ENCODE results near the gene DNMT3L. TPM values are rescaled to one million over a fixed set of nuclear protein-coding genes. Genes with fewer than 3 reads are reported as not detected.
"Not testable (repeated sequence)": the region's sequence is repeated elsewhere in the genome, so short reads cannot be mapped to it uniquely, and the experiment has no call there.

The DNMT3L gene
- total RNA-seq, 1 donor from 2014 or later: not detected

DNA sequence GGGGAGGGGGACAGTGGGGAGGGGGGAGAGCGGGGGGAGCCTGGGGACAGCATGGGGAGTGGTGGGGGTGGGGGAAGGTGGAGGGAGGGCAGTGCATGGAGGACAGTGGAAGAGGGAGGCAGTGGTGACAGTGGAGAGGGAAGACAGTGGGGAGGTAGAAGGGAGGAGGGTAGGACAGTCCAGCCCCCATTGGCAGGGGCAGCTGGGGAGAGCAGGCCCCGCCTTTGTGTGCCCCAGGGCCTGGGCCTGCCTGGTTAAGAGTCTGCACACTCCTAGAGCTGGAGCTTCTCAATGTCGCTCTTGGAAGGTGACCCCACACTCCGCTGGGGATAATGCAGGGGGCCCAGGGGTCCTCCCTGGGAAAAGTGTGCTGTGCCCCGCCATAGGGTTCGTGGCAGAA, 36.1 kb downstream of the DNMT3L start:
- not testable (repeated sequence) for H3K4me1 ChIP-seq (ENCODE audit: control insufficient read depth in 3 of 3, insufficient read depth in 3 of 3, low read length in 3 of 3); H3K9ac ChIP-seq (ENCODE audit: low read depth in 1 of 3, low read length in 3 of 3); H3K9me3 ChIP-seq (ENCODE audit: control insufficient read depth in 3 of 3, low read length in 3 of 3); H3K4me3 ChIP-seq (ENCODE audit: low read length in 3 of 3); H3K36me3 ChIP-seq (ENCODE audit: control insufficient read depth in 3 of 3, insufficient read depth in 3 of 3, low read length in 3 of 3); H3K27ac ChIP-seq (ENCODE audit: low read depth, low read length); H3K27me3 ChIP-seq (ENCODE audit: control insufficient read depth in 3 of 3, insufficient read depth in 3 of 3, low read length in 3 of 3)

DNA sequence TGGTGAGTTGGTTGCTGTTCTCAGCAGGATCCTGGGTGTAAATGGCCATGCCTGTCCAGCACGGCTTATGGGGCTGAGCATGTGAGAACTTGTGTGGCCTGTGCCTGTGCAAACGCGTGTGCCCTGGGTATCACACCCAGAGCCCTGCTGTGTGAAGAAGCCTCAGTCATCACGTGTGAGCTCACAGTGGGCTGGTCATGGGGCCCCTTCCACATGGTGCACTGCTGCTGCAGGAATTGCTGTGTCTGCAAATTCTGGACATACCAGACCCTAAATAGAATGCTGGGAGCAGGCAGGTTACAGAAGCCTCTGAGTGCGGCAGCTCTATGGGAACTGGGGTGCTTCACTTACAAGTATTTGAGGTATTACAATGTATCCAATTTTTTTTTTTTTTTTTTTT, 38.4 kb downstream of the DNMT3L start:
- not testable (repeated sequence) for H3K9me3 ChIP-seq (ENCODE audit: control insufficient read depth in 3 of 3, low read length in 3 of 3); H3K9ac ChIP-seq (ENCODE audit: low read depth in 1 of 3, low read length in 3 of 3); H3K27me3 ChIP-seq (ENCODE audit: control insufficient read depth in 3 of 3, insufficient read depth in 3 of 3, low read length in 3 of 3); H3K36me3 ChIP-seq (ENCODE audit: control insufficient read depth in 3 of 3, insufficient read depth in 3 of 3, low read length in 3 of 3); H3K4me1 ChIP-seq (ENCODE audit: control insufficient read depth in 3 of 3, insufficient read depth in 3 of 3, low read length in 3 of 3); H3K4me3 ChIP-seq (ENCODE audit: low read length in 3 of 3); H3K27ac ChIP-seq (ENCODE audit: low read depth, low read length)

DNA sequence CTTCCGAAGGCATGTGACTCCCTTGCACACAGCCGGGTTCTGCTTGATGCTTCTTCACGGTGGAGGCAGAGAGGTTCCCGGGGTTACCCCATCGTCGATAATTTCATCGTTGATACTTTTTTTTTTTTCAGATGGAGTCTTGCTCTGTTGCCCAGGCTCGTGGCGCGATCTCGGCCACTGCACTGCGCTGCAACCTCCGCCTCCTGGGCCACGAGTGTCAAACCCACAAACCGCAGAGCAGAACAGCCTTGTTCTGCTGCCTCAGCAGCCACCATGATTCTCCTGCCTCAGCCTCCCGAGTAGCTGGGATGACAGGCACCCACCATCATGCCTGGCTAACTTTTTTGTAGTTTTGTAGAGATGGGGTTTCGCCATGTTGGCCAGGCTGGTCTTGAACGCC, 41.0 kb downstream of the DNMT3L start:
- not testable (repeated sequence) for H3K36me3 ChIP-seq (ENCODE audit: control insufficient read depth in 3 of 3, insufficient read depth in 3 of 3, low read length in 3 of 3); H3K4me3 ChIP-seq (ENCODE audit: low read length in 3 of 3); H3K9me3 ChIP-seq (ENCODE audit: control insufficient read depth in 3 of 3, low read length in 3 of 3); H3K4me1 ChIP-seq (ENCODE audit: control insufficient read depth in 3 of 3, insufficient read depth in 3 of 3, low read length in 3 of 3); H3K9ac ChIP-seq (ENCODE audit: low read depth in 1 of 3, low read length in 3 of 3); H3K27ac ChIP-seq (ENCODE audit: low read depth, low read length); H3K27me3 ChIP-seq (ENCODE audit: control insufficient read depth in 3 of 3, insufficient read depth in 3 of 3, low read length in 3 of 3)

DNA sequence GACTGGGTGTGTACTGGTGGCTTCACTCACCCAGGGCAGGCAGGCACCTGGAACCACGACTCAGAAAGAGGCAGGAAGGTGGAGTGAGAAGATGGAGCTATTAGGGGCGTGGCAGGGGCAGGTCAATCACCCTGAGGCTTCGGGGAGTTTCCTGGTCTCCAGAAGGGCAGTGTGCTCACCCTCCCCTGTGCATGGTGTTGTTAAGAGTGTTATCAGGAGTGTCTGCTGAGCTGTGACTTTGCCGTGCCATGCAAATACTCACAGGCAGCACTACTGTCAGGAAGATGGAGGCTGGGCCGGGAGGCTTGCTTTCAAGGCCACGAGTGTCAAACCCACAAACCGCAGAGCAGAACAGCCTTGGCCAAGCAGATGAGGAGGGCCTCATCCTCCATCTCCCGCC, 43.2 kb downstream of the DNMT3L start:
- not testable (repeated sequence) for H3K27ac ChIP-seq (ENCODE audit: low read depth, low read length); H3K4me1 ChIP-seq (ENCODE audit: control insufficient read depth in 3 of 3, insufficient read depth in 3 of 3, low read length in 3 of 3); H3K4me3 ChIP-seq (ENCODE audit: low read length in 3 of 3); H3K27me3 ChIP-seq (ENCODE audit: control insufficient read depth in 3 of 3, insufficient read depth in 3 of 3, low read length in 3 of 3); H3K9me3 ChIP-seq (ENCODE audit: control insufficient read depth in 3 of 3, low read length in 3 of 3); H3K36me3 ChIP-seq (ENCODE audit: control insufficient read depth in 3 of 3, insufficient read depth in 3 of 3, low read length in 3 of 3); H3K9ac ChIP-seq (ENCODE audit: low read depth in 1 of 3, low read length in 3 of 3)

DNA sequence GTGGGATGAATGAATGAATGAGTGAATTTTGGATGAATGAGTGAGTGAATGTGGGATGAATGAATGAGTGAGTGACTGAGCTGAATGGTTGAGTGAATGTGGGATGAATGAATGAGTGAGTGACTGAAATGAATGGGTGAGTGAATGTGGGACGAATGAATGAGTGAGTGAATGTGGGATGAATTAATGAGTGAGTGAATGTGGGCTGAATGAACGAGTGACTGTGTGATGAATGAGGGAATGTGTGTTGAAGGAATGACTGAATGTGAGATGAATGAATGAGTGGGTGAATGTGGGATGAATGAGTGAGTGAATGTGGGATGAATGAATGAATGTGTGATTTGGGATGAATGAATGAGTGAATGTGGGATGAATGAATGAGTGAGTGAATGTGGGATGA, 49.7 kb downstream of the DNMT3L start:
- H3K4me1 ChIP-seq (ENCODE audit: control insufficient read depth in 3 of 3, insufficient read depth in 3 of 3, low read length in 3 of 3); H3K27me3 ChIP-seq (ENCODE audit: control insufficient read depth in 3 of 3, insufficient read depth in 3 of 3, low read length in 3 of 3); H3K4me3 ChIP-seq (ENCODE audit: low read length in 3 of 3); H3K9me3 ChIP-seq (ENCODE audit: control insufficient read depth in 3 of 3, low read length in 3 of 3); H3K9ac ChIP-seq (ENCODE audit: low read depth in 1 of 3, low read length in 3 of 3); H3K27ac ChIP-seq (ENCODE audit: low read depth, low read length); H3K36me3 ChIP-seq (ENCODE audit: control insufficient read depth in 3 of 3, insufficient read depth in 3 of 3, low read length in 3 of 3): not testable (repeated sequence)

DNA sequence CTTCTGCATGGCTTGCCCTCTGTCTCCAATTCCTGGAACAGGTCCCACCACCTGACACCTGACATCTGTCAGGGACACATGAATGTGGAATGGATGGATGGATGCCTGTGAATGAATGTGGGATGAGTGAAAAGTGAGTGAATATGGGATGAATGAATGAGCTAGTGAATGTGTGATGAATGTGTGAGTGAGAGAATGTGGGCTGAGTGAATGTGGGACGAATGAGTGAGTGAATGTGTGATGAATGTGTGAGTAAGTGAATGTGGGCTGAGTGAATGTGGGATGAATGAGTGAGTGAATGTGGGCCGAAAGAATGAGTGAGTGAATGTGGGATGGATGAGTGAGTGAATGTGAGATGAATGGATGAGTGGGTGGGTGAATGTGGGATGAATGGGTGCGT, 50.1 kb downstream of the DNMT3L start:
- H3K9me3 ChIP-seq (ENCODE audit: control insufficient read depth in 3 of 3, low read length in 3 of 3); H3K27me3 ChIP-seq (ENCODE audit: control insufficient read depth in 3 of 3, insufficient read depth in 3 of 3, low read length in 3 of 3); H3K4me1 ChIP-seq (ENCODE audit: control insufficient read depth in 3 of 3, insufficient read depth in 3 of 3, low read length in 3 of 3); H3K4me3 ChIP-seq (ENCODE audit: low read length in 3 of 3); H3K36me3 ChIP-seq (ENCODE audit: control insufficient read depth in 3 of 3, insufficient read depth in 3 of 3, low read length in 3 of 3); H3K27ac ChIP-seq (ENCODE audit: low read depth, low read length); H3K9ac ChIP-seq (ENCODE audit: low read depth in 1 of 3, low read length in 3 of 3): not testable (repeated sequence)

DNA sequence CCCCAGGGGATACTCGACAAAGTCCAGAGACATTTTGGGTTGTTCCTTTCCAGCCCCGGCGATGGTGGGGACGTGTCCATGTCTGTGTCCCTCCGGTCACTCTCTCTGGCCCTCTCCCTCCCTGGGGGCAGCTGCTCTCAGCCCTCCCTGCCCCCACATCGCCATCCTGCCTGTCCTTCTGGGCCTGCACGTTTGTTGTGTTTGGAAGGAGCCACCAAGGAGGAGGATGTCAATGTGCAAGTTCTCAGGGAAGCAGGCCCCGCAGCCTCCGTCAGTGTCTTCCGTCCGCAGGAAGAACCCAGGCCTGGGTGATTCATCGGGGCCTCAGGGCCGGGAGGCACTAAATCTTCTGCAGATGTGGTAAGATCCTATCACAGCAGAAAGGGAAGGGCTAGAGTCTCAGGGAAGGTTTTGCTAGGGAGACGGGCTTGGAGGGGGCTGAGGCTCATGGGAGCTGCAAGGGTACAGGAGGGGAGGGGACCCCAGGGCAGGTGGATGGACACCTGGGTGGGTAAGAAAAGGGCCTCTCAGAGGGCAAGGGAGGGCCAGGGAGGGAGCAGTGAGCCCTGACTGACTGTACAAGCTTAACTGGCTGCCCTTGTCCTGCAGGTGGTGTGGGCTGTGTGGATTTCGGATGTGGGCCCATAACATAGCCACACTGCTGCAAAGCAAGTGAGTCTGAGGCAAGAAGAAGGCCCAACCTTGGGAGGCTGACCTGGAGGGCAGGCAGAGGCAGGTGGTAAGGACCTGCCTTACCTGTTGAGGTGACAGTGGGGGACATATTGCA, 53.6 kb downstream of the DNMT3L start:
- not testable (repeated sequence) for H3K4me3 ChIP-seq (ENCODE audit: low read length in 3 of 3); H3K9ac ChIP-seq (ENCODE audit: low read depth in 1 of 3, low read length in 3 of 3); H3K27me3 ChIP-seq (ENCODE audit: control insufficient read depth in 3 of 3, insufficient read depth in 3 of 3, low read length in 3 of 3); H3K27ac ChIP-seq (ENCODE audit: low read depth, low read length); H3K9me3 ChIP-seq (ENCODE audit: control insufficient read depth in 3 of 3, low read length in 3 of 3); H3K36me3 ChIP-seq (ENCODE audit: control insufficient read depth in 3 of 3, insufficient read depth in 3 of 3, low read length in 3 of 3); H3K4me1 ChIP-seq (ENCODE audit: control insufficient read depth in 3 of 3, insufficient read depth in 3 of 3, low read length in 3 of 3)

DNA sequence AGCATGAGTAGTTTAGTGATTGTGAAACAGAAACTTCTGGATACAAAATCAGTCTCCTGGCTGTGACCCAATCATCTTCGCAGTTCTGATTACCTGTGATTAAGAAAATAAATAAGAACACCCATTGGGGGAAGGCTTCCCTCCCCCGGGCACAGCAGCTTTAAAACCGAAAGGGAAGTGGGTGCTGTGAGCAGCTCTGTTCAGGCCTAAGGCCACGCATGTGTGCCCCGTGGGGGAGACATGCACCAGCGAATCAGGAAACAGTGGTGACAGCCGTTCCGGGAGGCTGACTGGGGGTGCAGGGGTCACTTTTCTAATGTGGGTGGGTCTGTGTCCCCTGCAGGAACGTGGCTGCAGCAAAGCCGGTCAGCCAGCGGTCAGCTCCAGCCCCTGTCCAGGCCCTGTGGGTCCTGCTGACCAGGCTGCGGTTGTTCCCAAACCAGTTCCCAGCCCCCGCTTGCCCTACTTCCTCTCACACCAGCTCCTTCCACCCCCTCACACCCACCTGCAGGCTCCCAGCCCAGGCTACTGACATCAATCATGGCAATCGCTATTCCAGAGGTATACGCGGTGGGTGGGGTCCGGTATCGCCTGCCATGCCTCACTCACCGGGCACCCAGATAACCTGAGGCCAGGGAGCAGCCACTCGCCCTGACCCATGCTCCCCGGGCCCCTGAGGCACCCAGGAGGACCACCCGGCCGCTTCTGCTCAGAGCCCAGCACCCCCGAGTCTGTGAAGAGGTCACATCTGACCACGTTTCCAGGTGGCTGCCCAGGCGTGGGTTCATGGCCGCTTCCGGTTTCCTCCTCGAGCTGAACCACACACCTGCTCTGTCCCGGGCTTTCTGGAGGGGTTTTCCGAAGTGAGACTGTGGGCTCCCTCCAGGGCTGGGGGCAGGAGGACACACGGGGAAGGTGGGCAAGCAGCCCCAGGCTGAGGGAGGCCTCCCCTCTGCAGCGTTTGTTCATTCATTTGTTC, 54.7 kb downstream of the DNMT3L start:
- not testable (repeated sequence) for H3K36me3 ChIP-seq (ENCODE audit: control insufficient read depth in 3 of 3, insufficient read depth in 3 of 3, low read length in 3 of 3); H3K4me1 ChIP-seq (ENCODE audit: control insufficient read depth in 3 of 3, insufficient read depth in 3 of 3, low read length in 3 of 3); H3K4me3 ChIP-seq (ENCODE audit: low read length in 3 of 3); H3K9ac ChIP-seq (ENCODE audit: low read depth in 1 of 3, low read length in 3 of 3); H3K9me3 ChIP-seq (ENCODE audit: control insufficient read depth in 3 of 3, low read length in 3 of 3); H3K27me3 ChIP-seq (ENCODE audit: control insufficient read depth in 3 of 3, insufficient read depth in 3 of 3, low read length in 3 of 3); H3K27ac ChIP-seq (ENCODE audit: low read depth, low read length)

DNA sequence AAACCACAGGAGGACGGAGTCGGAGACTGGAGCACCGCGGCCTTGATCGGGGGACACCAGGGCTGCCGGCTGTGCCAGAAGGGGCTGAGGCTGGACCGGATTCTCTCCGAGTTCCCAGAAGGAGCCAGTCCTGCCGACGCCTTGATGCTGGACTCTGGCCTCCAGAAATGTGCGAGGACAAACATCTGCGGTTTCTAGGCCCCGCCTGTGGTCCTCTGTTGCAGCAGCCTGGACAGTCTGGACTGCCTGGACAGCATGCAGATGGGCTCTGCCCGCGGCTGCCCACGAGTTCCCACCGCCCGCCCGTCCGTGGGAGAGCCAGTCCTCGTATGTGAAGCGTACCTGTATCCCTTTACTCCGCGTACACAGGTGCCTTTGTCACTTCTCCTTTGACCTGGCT, 55.5 kb downstream of the DNMT3L start:
- not testable (repeated sequence) for H3K4me1 ChIP-seq (ENCODE audit: control insufficient read depth in 3 of 3, insufficient read depth in 3 of 3, low read length in 3 of 3); H3K36me3 ChIP-seq (ENCODE audit: control insufficient read depth in 3 of 3, insufficient read depth in 3 of 3, low read length in 3 of 3); H3K27ac ChIP-seq (ENCODE audit: low read depth, low read length); H3K9ac ChIP-seq (ENCODE audit: low read depth in 1 of 3, low read length in 3 of 3); H3K4me3 ChIP-seq (ENCODE audit: low read length in 3 of 3); H3K9me3 ChIP-seq (ENCODE audit: control insufficient read depth in 3 of 3, low read length in 3 of 3); H3K27me3 ChIP-seq (ENCODE audit: control insufficient read depth in 3 of 3, insufficient read depth in 3 of 3, low read length in 3 of 3)

DNA sequence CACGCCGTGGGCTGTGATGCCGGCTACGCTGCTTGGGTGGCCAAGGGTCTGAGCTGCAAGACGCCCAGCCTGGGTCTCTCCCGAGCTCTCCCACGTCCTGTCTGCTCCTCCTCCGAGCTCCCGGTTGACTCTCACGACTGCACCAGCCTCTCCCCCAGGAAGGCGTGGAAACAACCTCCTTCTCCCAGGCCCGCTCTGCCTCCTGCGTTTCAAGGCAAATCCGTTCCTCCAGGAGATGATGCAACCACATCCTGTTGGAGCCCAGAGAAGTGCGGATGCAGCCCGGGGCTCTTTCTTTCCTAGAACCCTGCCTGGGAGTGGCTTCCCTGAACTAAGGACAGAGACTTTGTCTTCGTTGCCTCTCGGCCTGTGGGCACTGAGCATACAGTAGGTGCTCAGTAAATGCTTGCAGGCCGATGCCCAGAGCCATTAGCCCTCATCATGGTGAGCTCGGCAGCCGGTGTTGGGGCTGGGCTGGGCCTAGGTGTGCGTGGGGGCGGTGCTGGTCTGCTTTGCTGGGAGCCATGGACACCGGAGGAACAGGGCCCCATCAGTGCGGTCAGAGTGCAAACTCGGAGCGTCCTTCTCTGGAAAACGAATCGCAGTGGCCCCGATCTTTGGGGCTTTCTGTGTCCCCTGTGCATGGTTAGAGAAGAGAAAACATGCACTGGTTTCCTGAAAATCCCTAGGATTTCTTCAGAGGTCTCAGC, 59.0 kb downstream of the DNMT3L start:
- H3K9me3 ChIP-seq (ENCODE audit: control insufficient read depth in 3 of 3, low read length in 3 of 3); H3K4me3 ChIP-seq (ENCODE audit: low read length in 3 of 3); H3K27ac ChIP-seq (ENCODE audit: low read depth, low read length); H3K4me1 ChIP-seq (ENCODE audit: control insufficient read depth in 3 of 3, insufficient read depth in 3 of 3, low read length in 3 of 3); H3K9ac ChIP-seq (ENCODE audit: low read depth in 1 of 3, low read length in 3 of 3); H3K27me3 ChIP-seq (ENCODE audit: control insufficient read depth in 3 of 3, insufficient read depth in 3 of 3, low read length in 3 of 3); H3K36me3 ChIP-seq (ENCODE audit: control insufficient read depth in 3 of 3, insufficient read depth in 3 of 3, low read length in 3 of 3): not testable (repeated sequence)

Measured in skeletal muscle tissue (tissue), 4 donors.